Measurements from ENCODE around the gene MAP2K3.

Gene MAP2K3

GRCh38 chr17:21284319-21285163 lies at the start of gene MAP2K3:
MAP2K3 (plus strand) TSS chr17:21284711; CDS start chr17:21284921, 210 bp downstream.
- DNase-seq (ENCODE audit: low read depth), result peak; percentile 99

- DNase-seq (ENCODE audit: low read depth), result no peak
Observed at GRCh38 chr17:21235921-21236320, 48.6 kb upstream of the MAP2K3 start.

- no peak for DNase-seq (ENCODE audit: low read depth)
Observed at GRCh38 chr17:21239680-21240368, 44.7 kb upstream of the MAP2K3 start.

DNA sequence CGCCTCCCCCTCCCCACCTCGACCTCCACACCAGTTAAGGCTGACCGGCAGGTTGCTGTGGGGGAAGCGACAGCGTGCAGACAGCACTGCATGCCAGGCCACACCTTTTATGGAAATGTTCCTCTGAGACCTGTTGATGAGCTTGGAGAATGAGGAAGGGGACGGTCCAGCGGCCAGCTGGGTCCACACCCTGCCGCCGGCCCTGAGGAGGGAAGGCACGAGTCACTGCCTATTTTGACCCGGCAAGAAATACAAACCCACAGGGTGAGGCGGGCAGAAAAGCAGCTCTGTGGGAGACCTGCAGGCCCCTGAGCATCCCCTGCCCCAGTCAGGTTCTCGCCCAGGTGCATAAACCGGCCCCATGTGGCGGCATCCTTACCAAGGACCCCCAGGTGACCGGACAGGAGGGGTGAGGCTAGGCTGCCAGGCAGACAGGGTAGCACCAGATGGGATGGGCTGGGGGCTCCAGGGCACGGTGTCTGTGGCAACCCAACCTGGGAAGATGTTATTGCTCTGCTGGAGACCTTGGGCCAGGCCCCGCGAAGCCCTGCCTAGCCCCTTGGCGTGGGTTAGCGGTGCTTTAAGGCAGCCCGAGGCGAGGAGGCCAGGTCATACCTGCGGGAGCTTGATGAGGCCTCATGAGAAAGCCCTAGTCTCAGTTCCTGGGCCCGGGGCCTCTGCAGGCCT lies 44.0 kb upstream of the MAP2K3 start:
- no peak for DNase-seq (ENCODE audit: low read depth)

GRCh38 chr17:21241564-21241963 lies 42.9 kb upstream of the MAP2K3 start:
- no peak for DNase-seq (ENCODE audit: low read depth)

- DNase-seq (ENCODE audit: low read depth), result no peak
Observed at GRCh38 chr17:21242026-21242697, 42.3 kb upstream of the MAP2K3 start.

- DNase-seq (ENCODE audit: low read depth), result no peak
Observed at GRCh38 chr17:21242780-21243515, 41.6 kb upstream of the MAP2K3 start.

DNA sequence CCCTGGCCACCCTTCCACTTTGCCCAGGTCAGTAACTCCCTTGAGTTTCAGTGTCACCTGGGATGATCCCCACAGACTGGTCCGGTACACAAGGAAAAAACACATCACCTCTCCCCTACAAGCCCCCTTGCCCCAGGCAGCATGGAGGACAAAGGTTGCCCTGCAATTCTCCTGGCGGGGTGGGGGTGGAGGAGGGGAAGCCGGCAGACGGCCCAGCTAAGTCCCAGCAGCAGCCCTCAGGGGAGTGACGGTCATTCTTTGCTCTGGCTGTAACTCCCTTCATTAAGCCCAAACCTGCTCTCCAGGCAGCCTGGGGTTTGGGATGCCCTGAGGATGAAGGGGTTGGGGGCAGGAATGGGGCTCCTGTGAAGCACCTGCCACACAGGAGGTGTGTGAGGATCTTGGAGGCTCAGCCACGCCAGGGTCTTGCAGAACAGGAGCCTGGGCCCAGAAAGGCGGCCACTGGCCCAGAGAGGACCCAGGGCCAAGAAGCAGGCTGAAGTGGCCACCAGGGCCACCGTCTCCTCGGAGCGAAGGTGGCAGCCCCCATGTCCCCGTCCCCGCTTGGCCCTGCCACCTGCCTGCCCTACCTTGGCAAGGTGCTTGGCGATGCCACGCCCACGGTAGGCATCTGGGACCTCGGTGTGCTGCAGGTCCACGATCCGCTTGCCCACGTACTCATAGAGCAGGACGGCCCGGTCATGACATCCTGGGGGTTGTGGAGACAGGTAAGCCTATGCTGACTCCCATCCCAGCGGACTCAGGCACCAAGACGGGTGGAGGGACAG lies 40.8 kb upstream of the MAP2K3 start:
- DNase-seq (ENCODE audit: low read depth), result no peak

DNA sequence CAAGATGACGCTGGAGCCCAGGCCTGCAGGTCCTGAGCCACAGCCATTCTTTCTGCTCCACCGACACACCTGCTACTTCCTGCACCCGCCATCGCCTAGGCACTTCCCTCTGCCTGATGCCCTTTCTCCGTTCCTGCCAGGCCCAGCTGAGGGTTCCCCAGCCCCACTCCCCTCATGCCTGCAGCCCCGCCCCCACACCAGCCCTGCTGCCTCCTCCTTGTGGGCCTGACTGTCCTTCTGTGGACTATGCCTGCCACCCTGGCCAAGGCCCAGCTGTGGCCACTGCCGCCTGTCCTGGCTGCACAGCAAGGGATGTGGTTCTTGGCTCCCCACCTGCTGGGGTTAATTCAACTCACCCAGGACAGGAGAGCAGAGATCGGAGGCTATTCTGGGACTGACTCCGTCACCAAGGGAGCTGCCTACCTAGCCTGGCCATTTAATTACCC lies 38.8 kb upstream of the MAP2K3 start:
- no peak for DNase-seq (ENCODE audit: low read depth)

DNA sequence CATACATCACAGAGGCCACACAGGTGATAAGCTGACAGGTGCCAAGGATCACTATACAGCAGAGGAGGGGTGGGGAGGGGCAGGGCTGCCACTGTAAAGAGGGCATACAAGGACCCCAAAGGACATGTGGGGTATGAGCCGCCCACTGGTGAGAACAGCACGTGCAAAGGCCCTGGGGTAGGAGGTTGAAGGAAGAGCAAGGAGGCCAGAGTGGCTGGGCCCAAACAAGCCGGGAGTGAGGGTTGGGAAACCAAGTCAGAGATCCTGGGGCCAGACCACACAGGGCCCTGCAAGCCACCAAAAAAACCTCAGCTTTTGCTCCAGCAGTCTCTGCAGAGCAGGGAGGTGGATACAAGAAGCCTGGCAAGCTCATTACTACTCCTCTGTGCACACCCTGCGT lies 37.8 kb upstream of the MAP2K3 start:
- DNase-seq (ENCODE audit: low read depth), result no peak

DNA sequence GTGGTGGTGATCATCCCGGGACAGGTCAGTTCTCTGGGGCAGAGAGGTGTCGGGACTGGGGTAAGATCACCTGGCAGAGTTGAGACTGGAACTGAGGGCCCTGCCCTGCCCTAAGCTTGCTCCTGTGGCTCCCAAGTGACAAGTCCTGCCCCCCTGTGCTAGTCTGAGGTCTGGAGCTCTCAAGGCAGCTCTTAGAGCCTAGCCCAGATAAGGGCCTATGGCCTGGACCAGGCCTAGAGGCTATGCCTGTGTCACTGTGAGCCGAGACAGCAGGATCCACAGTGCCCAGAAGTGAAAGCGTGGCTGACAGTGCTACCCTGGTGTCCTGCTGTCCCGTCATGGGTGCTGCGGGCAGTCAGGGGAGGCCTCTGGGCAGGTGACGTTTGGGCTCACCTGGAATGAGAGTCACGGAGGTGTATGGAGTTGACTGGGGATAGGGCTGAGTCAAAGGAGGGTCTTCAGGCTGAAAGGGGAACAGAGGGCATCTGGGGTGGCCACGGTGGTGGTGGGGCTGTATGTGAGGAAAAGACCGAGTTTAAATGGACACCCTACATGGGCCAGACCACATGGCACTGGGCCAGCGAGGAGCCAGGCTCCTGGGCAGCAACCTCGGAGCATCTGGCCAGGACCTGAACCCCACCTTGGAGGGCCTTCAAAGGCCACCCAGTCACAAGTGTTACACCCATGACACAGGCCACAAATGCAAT lies 36.8 kb upstream of the MAP2K3 start:
- no peak for DNase-seq (ENCODE audit: low read depth)

GRCh38 chr17:21248500-21248899 lies 36.0 kb upstream of the MAP2K3 start:
- DNase-seq (ENCODE audit: low read depth), result no peak

GRCh38 chr17:21249086-21249795 lies 35.3 kb upstream of the MAP2K3 start:
- DNase-seq (ENCODE audit: low read depth), result no peak

DNA sequence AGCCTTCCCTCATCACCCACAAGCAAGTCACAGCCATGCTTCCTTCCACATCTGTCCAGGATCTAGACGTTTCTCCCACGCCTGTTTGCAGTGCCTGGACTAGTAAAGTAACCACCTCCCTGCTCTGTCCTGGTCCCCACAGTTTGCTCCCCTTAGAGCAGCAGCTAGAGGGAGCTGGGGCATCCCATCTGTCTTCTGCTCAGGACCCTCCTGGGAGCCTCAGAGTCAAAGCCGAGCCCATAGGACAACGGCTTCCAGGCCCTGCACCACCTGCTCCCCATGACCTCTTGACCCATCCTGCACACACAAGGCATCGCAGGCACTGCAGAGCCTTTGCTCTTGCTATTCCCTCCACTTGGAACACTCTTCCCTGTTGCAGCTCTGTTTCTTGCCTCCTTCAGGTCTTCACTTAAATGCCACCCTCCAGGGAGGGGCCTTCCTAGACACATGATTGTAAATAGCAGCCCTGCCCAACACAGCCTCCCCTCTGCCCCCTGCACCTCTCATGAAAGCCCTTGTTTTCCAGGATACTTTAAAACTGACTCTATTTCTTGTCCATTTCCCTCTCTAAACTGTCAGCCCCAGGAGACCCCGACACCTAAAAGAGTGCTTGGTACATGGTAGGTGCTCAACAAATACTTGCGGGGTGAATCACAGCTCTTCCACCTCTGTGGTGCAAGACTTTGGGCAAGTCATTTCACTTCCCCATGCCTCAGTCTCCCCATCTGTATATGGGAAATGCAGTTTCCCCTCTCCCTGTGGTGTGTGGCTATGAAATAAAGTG lies 34.4 kb upstream of the MAP2K3 start:
- DNase-seq (ENCODE audit: low read depth), result no peak

GRCh38 chr17:21250854-21251253 lies 33.7 kb upstream of the MAP2K3 start:
- DNase-seq (ENCODE audit: low read depth), result no peak

- no peak for DNase-seq (ENCODE audit: low read depth)
Observed at GRCh38 chr17:21251337-21252010, 33.0 kb upstream of the MAP2K3 start.

GRCh38 chr17:21252289-21252795 lies 32.2 kb upstream of the MAP2K3 start:
- no peak for DNase-seq (ENCODE audit: low read depth)

Data from stromal cell of bone marrow (primary cell).